IMR-90 (cell line): ENCODE data around the gene ZNF273. TPM values are rescaled to one million over a fixed set of nuclear protein-coding genes. Genes with fewer than 3 reads are reported as not detected.

Source experiments
- ATAC-seq: fragments of 200-7000 bp; cut with Tn5 transposase; 2 replicates; pipeline ENCODE4 v1.9.1; 2020; ENCODE audit warnings: low read depth, mild to moderate bottlenecking, moderate library complexity
- BruUV-seq: library from RNA; stranded (reverse); fragments of 400-500 nt; replicated peaks from 2 replicates; lab custom pipeline; 2021; lab: Mats Ljungman, UMichigan
- CTCF ChIA-PET: fragments of 300-600 bp; formaldehyde crosslinking; extraction: SDS; loops from one replicate; lab custom pipeline; 2021; ENCODE audit warnings: antibody characterized with exemption; lab: Yijun Ruan, JAX
- POLR2A ChIA-PET: fragments of 300-600 bp; sonication (Branson Sonifier 250); formaldehyde crosslinking; loops from one replicate; lab custom pipeline; 2022; ENCODE audit warnings: antibody characterized with exemption; ENCODE audit not compliant: unreplicated experiment; lab: Charles Lee
- DNase-seq: peaks from one replicate; pipeline ENCODE4 v3.0.0; 2013
- H2AFZ ChIP-seq: replicated peaks from 2 replicates; pipeline ENCODE3; 2013; ENCODE audit warnings: low read length, mild to moderate bottlenecking; ENCODE audit not compliant: poor library complexity
- H2AK5ac ChIP-seq: 2 replicates; pipeline ENCODE4 v1.6.1; 2013; ENCODE audit warnings: low read depth, low read length, inconsistent platforms
- H2AK9ac ChIP-seq: replicated peaks from 2 replicates; pipeline ENCODE3; 2013; ENCODE audit warnings: mild to moderate bottlenecking, low read depth, low read length, moderate library complexity; ENCODE audit not compliant: poor library complexity
- H2BK120ac ChIP-seq: 2 replicates; pipeline ENCODE4 v1.6.1; 2013; ENCODE audit warnings: low read depth, low read length, inconsistent platforms
- H2BK15ac ChIP-seq: 3 replicates; pipeline ENCODE4 v1.6.1; 2013; ENCODE audit warnings: low read depth, low read length, inconsistent platforms
- H2BK20ac ChIP-seq: 2 replicates; pipeline ENCODE4 v1.6.1; 2013; ENCODE audit warnings: low read depth, mild to moderate bottlenecking, inconsistent platforms, low read length, moderate library complexity
- H2BK5ac ChIP-seq: 2 replicates; pipeline ENCODE4 v1.6.1; 2013; ENCODE audit warnings: mild to moderate bottlenecking, low read depth, low read length, inconsistent platforms; ENCODE audit not compliant: poor library complexity, severe bottlenecking
- H3K14ac ChIP-seq: replicated peaks from 2 replicates; pipeline ENCODE4 v1.6.1; 2013; ENCODE audit warnings: low read depth, low read length, inconsistent platforms
- H3K18ac ChIP-seq: 2 replicates; pipeline ENCODE4 v1.6.1; 2013; ENCODE audit warnings: low read depth, low read length, control low read depth
- H3K23ac ChIP-seq: 2 replicates; pipeline ENCODE4 v1.6.1; 2013; ENCODE audit warnings: low read depth, low read length, inconsistent platforms
- H3K27ac ChIP-seq: 2 replicates; pipeline ENCODE4 v1.5.1; 2013; ENCODE audit warnings: mild to moderate bottlenecking, control low read depth, low read length; ENCODE audit not compliant: insufficient read depth
- H3K27me3 ChIP-seq: 2 replicates; pipeline ENCODE4 v1.6.1; 2013; ENCODE audit warnings: low read length; ENCODE audit not compliant: control insufficient read depth, insufficient read depth
- H3K36me3 ChIP-seq: 2 replicates; pipeline ENCODE4 v1.6.1; 2013; ENCODE audit warnings: low read length, mixed read lengths; ENCODE audit not compliant: control insufficient read depth, insufficient read depth
- H3K4ac ChIP-seq: 2 replicates; pipeline ENCODE4 v1.6.1; 2013; ENCODE audit warnings: low read depth, low read length, inconsistent platforms
- H3K4me1 ChIP-seq: 2 replicates; pipeline ENCODE4 v1.6.1; 2013; ENCODE audit warnings: low read length, mixed read lengths; ENCODE audit not compliant: control insufficient read depth, insufficient read depth
- H3K4me2 ChIP-seq: 2 replicates; pipeline ENCODE4 v1.6.1; 2013; ENCODE audit warnings: low read depth, mild to moderate bottlenecking, control low read depth, low read length, moderate library complexity
- H3K4me3 ChIP-seq: 2 replicates; pipeline ENCODE4 v1.5.1; 2013; ENCODE audit warnings: low read depth, mild to moderate bottlenecking, control low read depth, low read length, moderate library complexity; ENCODE audit not compliant: insufficient read depth
- H3K56ac ChIP-seq: 2 replicates; pipeline ENCODE4 v1.6.1; 2013; ENCODE audit warnings: low read length, inconsistent platforms; ENCODE audit not compliant: insufficient read depth; ENCODE audit errors: extremely low read depth
- H3K79me1 ChIP-seq, 2 experiments: 2 replicates each; pipeline ENCODE4 v1.6.1; 2013; ENCODE audit warnings: low read length in 2 of 2, inconsistent platforms in 1 of 2, low read depth in 1 of 2
- H3K9ac ChIP-seq: 2 replicates; pipeline ENCODE4 v1.6.1; 2013; ENCODE audit warnings: low read depth, low read length, control low read depth
- H3K9me1 ChIP-seq: 2 replicates; pipeline ENCODE4 v1.6.1; 2013; ENCODE audit warnings: low read length, inconsistent platforms; ENCODE audit not compliant: insufficient read depth
- H3K9me3 ChIP-seq: 2 replicates; pipeline ENCODE4 v1.6.1; 2013; ENCODE audit warnings: low read length; ENCODE audit not compliant: control insufficient read depth, insufficient read depth
- H4K20me1 ChIP-seq: 2 replicates; pipeline ENCODE4 v1.6.1; 2013; ENCODE audit warnings: low read length, inconsistent platforms; ENCODE audit not compliant: insufficient read depth
- H4K5ac ChIP-seq: 2 replicates; pipeline ENCODE4 v1.6.1; 2013; ENCODE audit warnings: mild to moderate bottlenecking, low read depth, low read length, control low read depth
- H4K8ac ChIP-seq, 2 experiments: 2 replicates each; pipeline ENCODE4 v1.6.1; 2013; ENCODE audit warnings: low read depth in 2 of 2, low read length in 2 of 2, control low read depth in 1 of 2, inconsistent platforms in 1 of 2
- H4K91ac ChIP-seq: 2 replicates; pipeline ENCODE4 v1.6.1; 2013; ENCODE audit warnings: low read depth, low read length, inconsistent platforms; ENCODE audit not compliant: insufficient read depth
- BHLHE40 ChIP-seq: fragments of 150-350 bp; IDR thresholded peaks from 2 replicates; pipeline ENCODE4 v1.6.1; 2016; ENCODE audit warnings: mild to moderate bottlenecking, low read depth, low read length
- CEBPB ChIP-seq: IDR thresholded peaks from 2 replicates; pipeline ENCODE4 v1.6.1; 2012; ENCODE audit warnings: low read depth, low read length, improper control_type of control experiment
- CHD1 ChIP-seq: IDR thresholded peaks from 2 replicates; pipeline ENCODE4 v1.6.1; 2012; ENCODE audit warnings: low read depth, low read length, improper control_type of control experiment
- FOS ChIP-seq: fragments of 150-350 bp; IDR thresholded peaks from 2 replicates; pipeline ENCODE4 v1.6.1; 2016; ENCODE audit warnings: low read depth, low read length
- MAFK ChIP-seq: IDR thresholded peaks from 2 replicates; pipeline ENCODE4 v1.6.1; 2012; ENCODE audit warnings: low read depth, low read length, improper control_type of control experiment
- MAZ ChIP-seq: IDR thresholded peaks from 2 replicates; pipeline ENCODE4 v1.6.1; 2012; ENCODE audit warnings: low read depth, mild to moderate bottlenecking, low read length, improper control_type of control experiment, moderate library complexity, borderline replicate concordance
- RAD21 ChIP-seq: IDR thresholded peaks from 2 replicates; pipeline ENCODE4 v1.6.1; 2012; ENCODE audit warnings: low read length, improper control_type of control experiment
- RCOR1 ChIP-seq: IDR thresholded peaks from 2 replicates; pipeline ENCODE4 v1.6.1; 2012; ENCODE audit warnings: mild to moderate bottlenecking, low read length, improper control_type of control experiment; ENCODE audit not compliant: insufficient replicate concordance
- RFX5 ChIP-seq: IDR thresholded peaks from 2 replicates; pipeline ENCODE4 v1.8.0; 2012; ENCODE audit warnings: low read depth, mild to moderate bottlenecking, low read length, moderate library complexity
- SMC3 ChIP-seq: fragments of 150-350 bp; IDR thresholded peaks from 2 replicates; pipeline ENCODE4 v1.6.1; 2016; ENCODE audit warnings: low read depth, mild to moderate bottlenecking, antibody characterized with exemption, low read length, moderate library complexity
- WGBS, 2 experiments: methylation state at CpG; one replicate each; pipeline versions ENCODE4 v1.1.5 to v1.1.7; 2013; ENCODE audit warnings: missing lambda C conversion rate in 2 of 2; ENCODE audit not compliant: insufficient read length in 1 of 2; ENCODE audit errors: extremely low coverage in 2 of 2; 5-methylcytosine and 5-hydroxymethylcytosine counted together
- dilution Hi-C: fragments of 300-500 bp; cut with HindIII; formaldehyde crosslinking; loops from one replicate; pipeline ENCODE4 v1.14.3; 2018; ENCODE audit warnings: low sequenced_read_pairs; ENCODE audit not compliant: unreplicated experiment
- in situ Hi-C: fragments of 300-500 bp; cut with MboI; formaldehyde crosslinking; loops from 3 replicates; pipeline ENCODE4 v1.14.3; 2019; ENCODE audit warnings: low sequenced_read_pairs, inconsistent platforms, mixed read lengths
- intact Hi-C: fragments of 100-400 bp; cut with micrococcal nuclease; formaldehyde crosslinking; loops from 2 replicates; pipeline ENCODE4 v1.10.0; 2022
- polyA plus RNA-seq, 3 experiments: library from polyadenylated mRNA; depleted of rRNA; stranded (reverse); fragments of >200 nt; gene quantifications; 2 replicates each; pipeline ENCODE4 v1.2.3, GENCODE V29; 2012; ENCODE audit warnings: low replicate concordance in 1 of 3
- total RNA-seq: library from RNA; depleted of rRNA; stranded (reverse); fragments of >200 nt; gene quantifications from 2 replicates; pipeline ENCODE4 v1.2.3, GENCODE V29; 2012
- TF ChIP-seq, protein P1 (sequence below): fragments of 150-350 bp; IDR thresholded peaks from 2 replicates; pipeline ENCODE4 v1.6.1; 2017; ENCODE audit warnings: mild to moderate bottlenecking, antibody characterized with exemption, low read length, low read depth
- TF ChIP-seq, protein P2 (sequence below): fragments of 150-350 bp; IDR thresholded peaks from 2 replicates; pipeline ENCODE4 v1.6.1; 2016; ENCODE audit warnings: low read depth, mild to moderate bottlenecking, low read length, moderate library complexity, borderline replicate concordance
- TF ChIP-seq, protein P3 (sequence below): conservative IDR thresholded peaks from 2 replicates; pipeline ENCODE4 v1.5.1; 2012; ENCODE audit warnings: mild to moderate bottlenecking, low read depth, low read length, improper control_type of control experiment

ZNF273 gene
- total and polyA plus RNA-seq, 2 of the 4 experiments (the other 2 are of a cell fraction) = 1.5 to 2.7 TPM

- Histone ChIP-seq H2BK120ac (no peak overlapping the region), H2AK9ac (no peak overlapping the region), H4K5ac (no peak overlapping the region), H3K9me1 (no peaks in the 10 kb centered on the region), H2AFZ (no peak overlapping the region), H2BK5ac (no peak overlapping the region), H3K27ac (no peak overlapping the region), H4K91ac (no peak overlapping the region), H3K4me3 (peak overlapping the region; percentile 87), H2AK5ac (no peak overlapping the region), H2BK20ac (no peak overlapping the region), H3K4me1 (peaks cover 4% of the 10 kb centered on the region; the same call in 1 of the 2 replicates), H3K27me3 (no peaks in the 10 kb centered on the region), H3K9ac (peak overlapping the region; percentile 46; the same call in 1 of the 2 replicates), H3K9me3 (no peaks in the 10 kb centered on the region), H2BK15ac (no peak overlapping the region), H3K56ac (no peak overlapping the region), H4K8ac (no peak overlapping the region), H3K18ac (no peak overlapping the region), H3K36me3 (no peaks in the 10 kb centered on the region), H3K4ac (no peak overlapping the region), H3K23ac (no peak overlapping the region), H4K20me1 (no peaks in the 10 kb centered on the region; the same call in 1 of the 2 replicates), H3K14ac (no peak overlapping the region), H3K4me2 (peak overlapping the region; percentile 73), H3K79me1 (peaks cover 26 to 28% of the 10 kb centered on the region in 2 experiments)
- ATAC-seq (no peak), DNase-seq (no peak)
- TSS peak; percentile 58 for BruUV-seq
- CTCF ChIA-PET = no interaction called here
- dilution Hi-C loops (no loop called here), in situ Hi-C loops (no loop called here), intact Hi-C loops (loop anchor here (5.0 kb wide), 1 partner anchor 107 kb away; no protein-coding TSS in a partner anchor)
- POLR2A ChIA-PET = no interaction called here
- WGBS, 2 experiments = no CpG with 5 or more reads among the region's 15 CpGs
- TF ChIP-seq CEBPB (no peak), FOS (no peak), MAFK (no peak), RFX5 (no peak), RCOR1 (no peak), SMC3 (no peak), CHD1 (no peak), RAD21 (no peak), BHLHE40 (no peak), MAZ (no peak)
- TF ChIP-seq, protein P1, sequence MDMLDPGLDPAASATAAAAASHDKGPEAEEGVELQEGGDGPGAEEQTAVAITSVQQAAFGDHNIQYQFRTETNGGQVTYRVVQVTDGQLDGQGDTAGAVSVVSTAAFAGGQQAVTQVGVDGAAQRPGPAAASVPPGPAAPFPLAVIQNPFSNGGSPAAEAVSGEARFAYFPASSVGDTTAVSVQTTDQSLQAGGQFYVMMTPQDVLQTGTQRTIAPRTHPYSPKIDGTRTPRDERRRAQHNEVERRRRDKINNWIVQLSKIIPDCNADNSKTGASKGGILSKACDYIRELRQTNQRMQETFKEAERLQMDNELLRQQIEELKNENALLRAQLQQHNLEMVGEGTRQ = no peak
- TF ChIP-seq, protein P2, sequence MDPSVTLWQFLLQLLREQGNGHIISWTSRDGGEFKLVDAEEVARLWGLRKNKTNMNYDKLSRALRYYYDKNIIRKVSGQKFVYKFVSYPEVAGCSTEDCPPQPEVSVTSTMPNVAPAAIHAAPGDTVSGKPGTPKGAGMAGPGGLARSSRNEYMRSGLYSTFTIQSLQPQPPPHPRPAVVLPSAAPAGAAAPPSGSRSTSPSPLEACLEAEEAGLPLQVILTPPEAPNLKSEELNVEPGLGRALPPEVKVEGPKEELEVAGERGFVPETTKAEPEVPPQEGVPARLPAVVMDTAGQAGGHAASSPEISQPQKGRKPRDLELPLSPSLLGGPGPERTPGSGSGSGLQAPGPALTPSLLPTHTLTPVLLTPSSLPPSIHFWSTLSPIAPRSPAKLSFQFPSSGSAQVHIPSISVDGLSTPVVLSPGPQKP = no peak
- TF ChIP-seq, protein P3, sequence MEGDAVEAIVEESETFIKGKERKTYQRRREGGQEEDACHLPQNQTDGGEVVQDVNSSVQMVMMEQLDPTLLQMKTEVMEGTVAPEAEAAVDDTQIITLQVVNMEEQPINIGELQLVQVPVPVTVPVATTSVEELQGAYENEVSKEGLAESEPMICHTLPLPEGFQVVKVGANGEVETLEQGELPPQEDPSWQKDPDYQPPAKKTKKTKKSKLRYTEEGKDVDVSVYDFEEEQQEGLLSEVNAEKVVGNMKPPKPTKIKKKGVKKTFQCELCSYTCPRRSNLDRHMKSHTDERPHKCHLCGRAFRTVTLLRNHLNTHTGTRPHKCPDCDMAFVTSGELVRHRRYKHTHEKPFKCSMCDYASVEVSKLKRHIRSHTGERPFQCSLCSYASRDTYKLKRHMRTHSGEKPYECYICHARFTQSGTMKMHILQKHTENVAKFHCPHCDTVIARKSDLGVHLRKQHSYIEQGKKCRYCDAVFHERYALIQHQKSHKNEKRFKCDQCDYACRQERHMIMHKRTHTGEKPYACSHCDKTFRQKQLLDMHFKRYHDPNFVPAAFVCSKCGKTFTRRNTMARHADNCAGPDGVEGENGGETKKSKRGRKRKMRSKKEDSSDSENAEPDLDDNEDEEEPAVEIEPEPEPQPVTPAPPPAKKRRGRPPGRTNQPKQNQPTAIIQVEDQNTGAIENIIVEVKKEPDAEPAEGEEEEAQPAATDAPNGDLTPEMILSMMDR = no peak
Observed at GRCh38 chr7:64904008-64904407, 935 bp downstream of the ZNF273 start.
